Suppressor macrophage treated with lipopolysaccharide for 1 hour (primary cell): Measurements from ENCODE around the gene CTXN2.

Experiments
- DNase-seq, 3 donors: peaks; one replicate each; pipeline ENCODE4 v3.0.0-alpha.2; 2020 to 2022

The CTXN2 gene

GRCh38 chr15:48225771-48226170, 34.3 kb downstream of the CTXN2 start:
- DNase-seq, result no peak

GRCh38 chr15:48230498-48230897, 39.0 kb downstream of the CTXN2 start:
- no peak for DNase-seq

- no peak for DNase-seq
Measured at GRCh38 chr15:48233246-48233645, 41.8 kb downstream of the CTXN2 start.

- no peak for DNase-seq
Measured at GRCh38 chr15:48239334-48239733, 47.9 kb downstream of the CTXN2 start.

- DNase-seq, result no peak
Measured at GRCh38 chr15:48242015-48242414, 50.5 kb downstream of the CTXN2 start.

- DNase-seq, result no peak
Measured at GRCh38 chr15:48242535-48242934, 51.1 kb downstream of the CTXN2 start.

GRCh38 chr15:48244921-48245320, 53.5 kb downstream of the CTXN2 start:
- peak; percentile 2 to 27 (median 7) for DNase-seq

- DNase-seq, result no peak
Measured at GRCh38 chr15:48248414-48248813, 56.9 kb downstream of the CTXN2 start.

- peak; percentile 31 to 62 (median 55) for DNase-seq
Measured at GRCh38 chr15:48250640-48251076, 59.2 kb downstream of the CTXN2 start.

- DNase-seq, result no peak
Measured at GRCh38 chr15:48253172-48253571, 61.7 kb downstream of the CTXN2 start.
